NCI-H510A treated with DMSO at 0.1 percent for 48 hours (cell line): ENCODE results near the gene CFAP299.

ENCODE experiments used
- DNase-seq: peaks from one replicate; lab custom pipeline; 2025; lab: John Stamatoyannopoulos, UW

CFAP299 gene

GRCh38 chr4:80515496-80515895, 180.0 kb downstream of the CFAP299 start:
- DNase-seq = no peak

GRCh38 chr4:80521438-80521837, 185.9 kb downstream of the CFAP299 start:
- no peak for DNase-seq

- no peak for DNase-seq
Measured at GRCh38 chr4:80526697-80527096, 191.2 kb downstream of the CFAP299 start.

- no peak for DNase-seq
Measured at GRCh38 chr4:80529026-80529425, 193.5 kb downstream of the CFAP299 start.

GRCh38 chr4:80532674-80533333, 197.3 kb downstream of the CFAP299 start:
- no peak for DNase-seq

- no peak for DNase-seq
Measured at GRCh38 chr4:80535551-80535950, 200.0 kb downstream of the CFAP299 start.

GRCh38 chr4:80538276-80538926, 202.9 kb downstream of the CFAP299 start:
- no peak for DNase-seq

GRCh38 chr4:80539190-80539589, 203.7 kb downstream of the CFAP299 start:
- DNase-seq = no peak

GRCh38 chr4:80540349-80540748, 204.8 kb downstream of the CFAP299 start:
- no peak for DNase-seq

- no peak for DNase-seq
Measured at GRCh38 chr4:80540785-80541469, 205.4 kb downstream of the CFAP299 start.

- no peak for DNase-seq
Measured at GRCh38 chr4:80542747-80543146, 207.2 kb downstream of the CFAP299 start.

- no peak for DNase-seq
Measured at GRCh38 chr4:80560337-80560736, 224.8 kb downstream of the CFAP299 start.

GRCh38 chr4:80566203-80566872, 230.8 kb downstream of the CFAP299 start:
- DNase-seq = peak; percentile 56

GRCh38 chr4:80568891-80569290, 233.4 kb downstream of the CFAP299 start:
- no peak for DNase-seq

GRCh38 chr4:80576796-80577195, 241.3 kb downstream of the CFAP299 start:
- DNase-seq = no peak

GRCh38 chr4:80578001-80578400, 242.5 kb downstream of the CFAP299 start:
- no peak for DNase-seq

GRCh38 chr4:80585542-80585941, 250.0 kb downstream of the CFAP299 start:
- DNase-seq = no peak

- DNase-seq = no peak
Measured at GRCh38 chr4:80586716-80587115, 251.2 kb downstream of the CFAP299 start.

- no peak for DNase-seq
Measured at GRCh38 chr4:80587871-80588385, 252.4 kb downstream of the CFAP299 start.

GRCh38 chr4:80592950-80593349, 257.4 kb downstream of the CFAP299 start:
- DNase-seq = peak; percentile 8

GRCh38 chr4:80594701-80595100, 259.2 kb downstream of the CFAP299 start:
- no peak for DNase-seq

- no peak for DNase-seq
Measured at GRCh38 chr4:80608281-80608980, 272.9 kb downstream of the CFAP299 start.
